T-helper 2 cell treated with Interferon-gamma antibody and Interleukin-4, amounts not matched to agents 100 ng/mL and 5 ng/mL, for 36 hours (primary cell): Measurements from ENCODE around the gene UBE3B. TPM values are rescaled to one million over a fixed set of nuclear protein-coding genes. Genes with fewer than 3 reads are reported as not detected.

Experiments used
- intact Hi-C: fragments of 100-400 bp; cut with micrococcal nuclease; formaldehyde crosslinking; loops from one replicate; pipeline ENCODE4 v1.15.1; 2023
- total RNA-seq: library from RNA; stranded (reverse); gene quantifications from 2 replicates; pipeline ENCODE4 v1.2.3, GENCODE V29; 2022

The UBE3B gene
- total RNA-seq, 1 donor from 2014 or later: 30.2 TPM

DNA sequence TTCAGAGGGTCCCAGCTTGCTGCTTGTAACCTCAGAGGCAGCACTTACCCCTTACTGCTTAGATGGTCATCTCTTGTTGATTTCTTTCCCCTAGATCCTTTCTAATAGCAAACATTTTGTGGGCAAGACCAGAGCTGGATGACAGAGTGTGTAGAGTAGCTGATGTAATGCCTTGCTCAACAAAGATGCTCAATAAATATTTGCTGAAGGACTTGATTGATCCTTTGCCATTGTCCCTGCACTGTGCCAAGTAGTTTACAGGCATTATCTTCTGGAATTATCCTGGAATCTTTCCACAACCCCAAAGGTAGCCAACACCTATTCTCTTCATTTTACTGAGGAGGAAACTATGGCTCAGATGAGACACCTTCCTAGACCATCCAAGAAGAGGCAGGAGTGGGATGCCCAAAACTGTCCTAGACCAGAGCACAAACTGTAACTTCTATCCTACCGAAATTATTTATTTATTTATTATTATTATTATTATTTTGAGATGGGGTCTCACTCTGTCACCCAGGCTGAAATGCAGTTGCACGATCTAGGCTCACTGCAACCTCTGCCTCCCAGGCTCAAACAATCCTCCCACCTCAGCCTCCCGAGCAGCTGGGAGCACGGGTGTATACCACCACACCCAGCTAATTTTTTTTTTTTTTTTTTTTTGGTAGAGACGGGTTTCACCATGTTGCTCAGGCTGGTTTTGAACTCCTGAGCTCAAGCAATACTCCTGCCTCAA lies 94.5 kb downstream of the UBE3B start:
- intact Hi-C loops: loop anchor here (10.0 kb wide), 1 partner anchor 1007 kb away; the partner anchor contains the start of genes ISCU and SART3

DNA sequence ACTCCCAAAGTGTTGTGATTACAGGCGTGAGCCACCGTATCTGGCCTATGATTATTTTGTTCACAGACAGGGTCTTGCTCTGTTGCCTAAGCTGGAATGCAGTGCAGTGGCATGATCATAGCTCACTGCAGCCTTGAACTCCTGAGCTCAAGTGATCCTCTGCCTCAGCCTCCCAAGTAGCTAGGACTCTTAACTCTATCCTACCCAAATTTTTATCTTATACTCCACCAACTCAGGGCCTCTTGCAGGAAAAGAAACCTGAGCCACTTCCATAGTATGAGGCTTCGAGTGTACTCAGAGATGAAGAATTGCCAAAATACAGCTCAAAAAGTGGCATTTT lies 95.0 kb downstream of the UBE3B start:
- intact Hi-C loops: loop anchor here (10.0 kb wide), 1 partner anchor 1008 kb away; the partner anchor contains the start of genes ISCU and SART3

DNA sequence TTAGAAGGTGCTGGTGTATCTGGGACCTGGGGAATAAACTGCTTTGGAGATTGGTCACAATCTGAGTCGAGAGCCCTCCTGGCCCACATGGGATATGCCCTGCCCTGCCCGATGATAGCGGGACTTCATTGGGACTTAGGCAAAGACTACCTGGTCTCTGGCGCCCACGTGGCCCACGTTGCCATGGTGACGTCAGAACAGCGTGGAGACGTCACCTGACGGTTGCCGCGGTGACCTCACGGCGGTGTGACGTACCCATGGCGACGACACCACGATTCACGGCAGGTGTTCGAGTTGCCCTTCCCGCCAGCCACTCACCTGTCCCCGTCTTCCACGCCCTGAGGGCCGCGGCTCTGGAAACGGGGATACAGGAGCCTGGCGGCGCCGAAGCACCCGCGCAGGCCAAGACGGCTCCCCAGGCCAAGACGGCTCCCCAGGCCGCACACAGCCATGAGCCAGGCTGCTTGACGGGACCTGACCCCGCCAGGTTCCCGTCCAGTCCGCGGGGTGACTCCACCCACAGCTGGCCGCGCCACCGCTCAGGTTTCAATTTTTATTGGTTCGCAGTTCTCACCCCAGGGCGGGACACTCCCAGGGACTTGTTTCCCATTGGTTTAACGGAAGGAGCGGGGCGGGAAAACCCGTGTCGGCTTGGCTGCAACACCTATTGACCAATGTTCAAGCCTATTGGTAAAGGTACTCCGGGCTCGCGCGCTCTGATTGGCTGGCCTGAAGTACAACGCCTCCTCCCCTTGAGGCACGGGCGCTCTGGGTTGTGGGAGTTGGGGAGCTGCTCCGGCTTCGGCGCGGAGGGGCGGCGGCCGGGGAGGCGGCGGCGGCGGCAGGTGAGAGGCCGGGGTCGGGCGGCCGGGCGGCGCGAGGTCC lies 95.8 kb downstream of the UBE3B start, which contains the start of the genes MMAB and MVK:
Gene MMAB (minus strand): TSS at position 476 of the 885 bp plus-strand sequence. CDS start 24 bp downstream, at position 452.
Gene MVK (plus strand): TSS at position 766 of the 885 bp plus-strand sequence. CDS start 1,029 bp downstream, outside the sequence.
- intact Hi-C loops: loop anchor here (1.0 to 10.0 kb wide), 3 partner anchors 96 to 1008 kb away; partner anchors contain the start of genes FAM222A, ISCU, KCTD10 and SART3

- intact Hi-C loops: loop anchor here (1.0 to 10.0 kb wide), 3 partner anchors 97 to 1009 kb away; partner anchors contain the start of genes FAM222A, ISCU, KCTD10 and SART3
Measured at GRCh38 chr12:109573914-109574244, 96.4 kb downstream of the UBE3B start.

DNA sequence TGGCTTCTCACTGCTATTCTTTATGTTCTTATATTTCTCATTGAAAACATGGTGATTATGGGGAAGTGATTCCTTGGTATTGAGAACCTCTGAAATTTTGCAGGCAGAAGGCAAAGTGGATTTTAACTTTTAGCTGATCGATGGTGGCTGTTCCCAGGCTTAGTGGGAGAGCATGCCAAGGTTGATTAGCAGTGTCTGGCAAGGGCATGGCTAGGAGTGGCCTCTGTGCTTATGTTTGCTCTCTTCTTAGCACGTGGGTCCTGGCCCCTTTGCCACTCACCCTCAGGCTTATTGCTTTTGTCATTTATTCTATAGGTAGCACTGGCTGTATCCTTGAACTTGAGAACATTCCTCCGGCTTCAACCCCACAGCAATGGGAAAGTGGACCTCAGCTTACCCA lies 98.2 kb downstream of the UBE3B start:
- intact Hi-C loops: loop anchor here (10.0 kb wide), 1 partner anchor 1011 kb away; the partner anchor contains the start of genes ISCU and SART3

DNA sequence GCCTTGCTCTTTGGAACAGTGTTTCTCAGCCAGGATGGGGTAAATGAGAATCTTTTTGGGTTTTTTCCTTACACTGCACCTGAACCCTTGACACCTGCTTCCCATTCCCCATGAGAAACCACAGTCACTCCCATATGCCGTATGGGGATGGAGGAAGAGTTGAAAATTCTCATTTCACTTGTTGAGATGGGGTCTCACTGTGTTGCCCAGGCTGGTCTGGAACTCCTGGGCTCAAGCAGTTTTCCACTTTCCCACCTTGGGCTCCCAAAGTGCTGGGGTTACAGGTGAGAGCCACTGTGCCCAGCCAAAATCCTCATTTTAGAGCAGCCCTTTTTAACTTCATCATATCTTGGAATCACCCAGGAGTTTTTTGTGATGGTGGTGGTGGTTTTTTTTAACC lies 99.9 kb downstream of the UBE3B start:
- intact Hi-C loops: loop anchor here (10.0 kb wide), 1 partner anchor 1013 kb away; the partner anchor contains the start of genes ISCU and SART3

GRCh38 chr12:109578330-109578927 lies 101.0 kb downstream of the UBE3B start:
- intact Hi-C loops: loop anchor here (10.0 kb wide), 1 partner anchor 1014 kb away; the partner anchor contains the start of genes ISCU and SART3

DNA sequence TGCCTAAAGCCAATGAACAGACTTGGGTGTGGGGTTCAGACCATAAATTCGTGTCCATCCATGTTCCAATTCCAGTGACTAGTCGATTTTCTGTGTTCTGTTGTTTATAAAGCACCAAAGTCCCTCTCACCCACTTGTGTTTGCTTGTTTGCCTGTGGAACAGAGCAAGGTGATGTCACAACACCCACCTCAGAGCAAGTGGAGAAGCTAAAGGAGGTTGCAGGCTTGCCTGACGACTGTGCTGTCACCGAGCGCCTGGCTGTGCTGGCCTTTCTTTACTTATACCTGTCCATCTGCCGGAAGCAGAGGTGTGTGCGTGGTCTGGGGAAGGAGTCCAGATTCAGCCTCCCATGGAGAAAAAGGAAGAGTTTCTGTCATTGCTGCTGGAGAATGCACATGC lies 102.2 kb downstream of the UBE3B start:
- intact Hi-C loops: loop anchor here (10.0 kb wide), 1 partner anchor 1015 kb away; the partner anchor contains the start of genes ISCU and SART3

DNA sequence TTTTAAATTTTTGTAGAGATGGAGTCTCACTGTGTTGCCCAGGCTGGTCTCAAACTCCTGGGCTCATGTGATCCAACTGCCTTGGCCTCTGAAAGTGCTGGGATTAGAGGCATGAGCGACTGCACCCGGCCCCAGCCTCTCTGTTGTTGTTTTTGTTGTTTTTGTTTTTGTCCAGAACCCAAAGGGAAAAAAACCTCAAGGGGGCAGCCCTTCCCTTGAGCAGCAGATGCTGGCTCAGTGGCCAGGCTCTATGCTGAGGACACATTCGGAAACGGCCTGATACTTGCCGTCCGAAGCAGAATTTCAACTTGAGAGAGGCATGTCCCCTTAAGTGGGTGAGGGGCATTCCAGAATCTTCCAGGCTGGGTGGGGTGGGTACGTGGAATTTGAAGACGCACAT lies 102.8 kb downstream of the UBE3B start:
- intact Hi-C loops: no loop called here

DNA sequence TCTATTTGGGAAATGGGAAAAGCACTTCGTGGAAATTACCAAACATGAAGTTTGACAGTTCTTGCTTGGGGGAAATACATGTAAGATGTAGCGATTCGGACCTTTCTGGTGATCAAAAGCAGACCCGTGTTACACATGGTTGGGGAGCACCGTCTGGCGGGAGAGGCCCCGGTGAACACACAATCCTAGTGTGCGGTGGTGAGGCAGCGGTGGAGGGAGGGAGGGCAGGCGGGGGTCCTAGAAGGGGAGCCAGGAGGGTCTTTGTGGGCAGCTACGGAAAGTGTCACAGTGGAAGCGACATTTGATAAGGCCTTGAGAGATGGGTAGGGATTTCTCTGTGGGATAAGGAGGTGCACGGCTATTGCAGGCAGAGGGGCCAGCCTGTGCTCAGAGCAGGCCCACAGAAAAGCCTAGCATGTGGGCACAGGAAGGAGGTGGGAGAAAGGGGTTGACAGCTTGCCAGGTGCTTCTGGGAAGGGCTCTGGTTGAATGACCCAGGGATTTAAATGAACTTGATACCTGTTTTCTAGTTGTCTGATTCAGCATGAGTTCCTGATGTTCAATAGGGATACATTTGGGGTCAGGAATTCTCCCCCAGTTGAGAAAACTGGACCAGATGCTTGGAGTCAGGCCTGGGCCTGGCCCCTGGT lies 103.4 kb downstream of the UBE3B start:
- intact Hi-C loops: no loop called here

DNA sequence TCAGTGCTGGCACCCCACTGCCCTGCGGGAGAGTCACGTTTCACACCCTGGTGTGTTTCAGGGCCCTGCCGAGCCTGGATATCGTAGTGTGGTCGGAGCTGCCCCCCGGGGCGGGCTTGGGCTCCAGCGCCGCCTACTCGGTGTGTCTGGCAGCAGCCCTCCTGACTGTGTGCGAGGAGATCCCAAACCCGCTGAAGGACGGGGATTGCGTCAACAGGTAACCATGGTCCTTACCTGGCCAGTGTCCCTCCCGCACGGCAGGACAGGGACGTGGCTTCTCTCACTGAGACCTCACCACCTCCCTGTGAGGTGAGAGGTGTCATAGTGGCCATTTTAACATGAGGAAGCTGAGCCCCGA lies 103.9 kb downstream of the UBE3B start:
- intact Hi-C loops: no loop called here

- intact Hi-C loops: no loop called here
Measured at GRCh38 chr12:109581856-109582255, 104.4 kb downstream of the UBE3B start.

GRCh38 chr12:109582636-109583035 lies 105.2 kb downstream of the UBE3B start:
- intact Hi-C loops: no loop called here

DNA sequence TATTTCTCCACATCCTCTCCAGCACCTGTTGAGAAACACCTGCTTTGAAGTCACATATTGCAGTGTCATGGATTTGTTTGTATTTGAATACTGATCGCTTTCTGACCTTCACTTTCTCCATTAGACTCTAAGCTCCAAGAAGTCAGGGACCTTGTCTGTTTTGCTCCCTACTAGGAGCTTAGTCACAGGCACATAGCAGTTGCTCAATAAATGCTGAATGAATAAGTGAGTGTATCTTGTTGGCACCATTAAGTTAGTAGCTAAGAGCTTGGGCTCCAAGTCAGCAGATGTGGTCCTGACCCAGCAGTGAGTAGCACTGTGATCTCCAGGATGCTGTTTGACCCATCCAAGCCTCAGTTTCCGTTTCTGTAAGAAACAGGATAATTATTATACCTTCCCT lies 106.3 kb downstream of the UBE3B start:
- intact Hi-C loops: no loop called here

Other genes with a start within 250 kb of the UBE3B start
- gene FOXN4, start 168.3 kb upstream of the UBE3B start, total RNA-seq: not detected in 2 replicates
- not detected in 2 replicates for gene MYO1H, start 129.7 kb upstream of the UBE3B start, total RNA-seq
- 32.3 and 36.5 TPM in 2 replicates for gene KCTD10, start 334 bp upstream of the UBE3B start, total RNA-seq
- gene MMAB, start 95.9 kb downstream of the UBE3B start, total RNA-seq: 32.2 and 36.2 TPM in 2 replicates
- 14.6 and 15.6 TPM in 2 replicates for gene MVK, start 96.2 kb downstream of the UBE3B start, total RNA-seq
- 1.1 and 1.4 TPM in 2 replicates for gene FAM222A, start 236.2 kb downstream of the UBE3B start, total RNA-seq